ENCODE measurements around the gene MET.

The MET gene

GRCh38 chr7:116697152-116697551, 25.2 kb downstream of the MET start:
- no peak overlapping the region for H3K4me2 ChIP-seq (ENCODE audit: low read depth, low read length, poor library complexity, severe bottlenecking)
- no peak overlapping the region for H3K9ac ChIP-seq (ENCODE audit: low read length)
- no peak overlapping the region for H3K4me3 ChIP-seq (ENCODE audit: insufficient read depth, low read length, poor library complexity, severe bottlenecking)
- no peaks in the 10 kb centered on the region for H3F3A ChIP-seq (ENCODE audit: insufficient read depth)
- H3K79me2 ChIP-seq (ENCODE audit: insufficient read depth, low read length): no peaks in the 10 kb centered on the region
- H3K9me2 ChIP-seq (replicated peaks; ENCODE audit: insufficient read depth, low read length): no peaks in the 10 kb centered on the region
- H4K20me1 ChIP-seq (ENCODE audit: low read depth, low read length): no peaks in the 10 kb centered on the region
- H3K9me3 ChIP-seq (ENCODE audit: insufficient read depth, low read length): no peaks in the 10 kb centered on the region
- H2AFZ ChIP-seq (ENCODE audit: low read depth, low read length, severe bottlenecking): no peak overlapping the region
- TF ChIP-seq, protein P1, sequence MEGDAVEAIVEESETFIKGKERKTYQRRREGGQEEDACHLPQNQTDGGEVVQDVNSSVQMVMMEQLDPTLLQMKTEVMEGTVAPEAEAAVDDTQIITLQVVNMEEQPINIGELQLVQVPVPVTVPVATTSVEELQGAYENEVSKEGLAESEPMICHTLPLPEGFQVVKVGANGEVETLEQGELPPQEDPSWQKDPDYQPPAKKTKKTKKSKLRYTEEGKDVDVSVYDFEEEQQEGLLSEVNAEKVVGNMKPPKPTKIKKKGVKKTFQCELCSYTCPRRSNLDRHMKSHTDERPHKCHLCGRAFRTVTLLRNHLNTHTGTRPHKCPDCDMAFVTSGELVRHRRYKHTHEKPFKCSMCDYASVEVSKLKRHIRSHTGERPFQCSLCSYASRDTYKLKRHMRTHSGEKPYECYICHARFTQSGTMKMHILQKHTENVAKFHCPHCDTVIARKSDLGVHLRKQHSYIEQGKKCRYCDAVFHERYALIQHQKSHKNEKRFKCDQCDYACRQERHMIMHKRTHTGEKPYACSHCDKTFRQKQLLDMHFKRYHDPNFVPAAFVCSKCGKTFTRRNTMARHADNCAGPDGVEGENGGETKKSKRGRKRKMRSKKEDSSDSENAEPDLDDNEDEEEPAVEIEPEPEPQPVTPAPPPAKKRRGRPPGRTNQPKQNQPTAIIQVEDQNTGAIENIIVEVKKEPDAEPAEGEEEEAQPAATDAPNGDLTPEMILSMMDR (IDR thresholded peaks at IDR 0.05; ENCODE audit: insufficient read depth, low read length, poor library complexity, severe bottlenecking): no peak
- TF ChIP-seq EZH2phosphoT487 (conservative IDR thresholded peaks at IDR 0.05; ENCODE audit: low read length): no peak
- no peak overlapping the region for H3K27ac ChIP-seq (ENCODE audit: low read depth, low read length)
- no peaks in the 10 kb centered on the region for H3K36me3 ChIP-seq (ENCODE audit: low read length)
- no peaks in the 10 kb centered on the region for H3K27me3 ChIP-seq (ENCODE audit: low read length)

DNA sequence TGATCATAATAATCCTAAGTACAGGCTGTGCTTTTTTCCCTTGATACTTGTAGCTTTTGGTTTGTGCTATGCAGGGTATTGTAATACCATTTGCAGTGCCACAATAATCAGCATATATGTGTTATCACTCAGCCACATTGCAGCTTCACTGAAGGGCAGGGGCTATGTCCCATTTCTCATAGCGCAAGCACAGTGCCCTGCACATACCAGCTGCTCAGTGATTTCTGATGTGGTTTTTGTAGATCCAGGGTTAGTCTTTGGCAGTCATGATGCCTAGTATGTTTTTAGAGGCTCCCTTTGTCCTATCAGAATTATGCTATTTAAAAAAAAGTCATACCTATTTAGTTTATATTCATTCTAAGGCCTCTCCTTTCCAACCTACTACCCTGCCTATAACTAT, 25.8 kb downstream of the MET start:
- Histone ChIP-seq H3K9me2 (replicated peaks; ENCODE audit: insufficient read depth, low read length) (no peaks in the 10 kb centered on the region), H3K36me3 (ENCODE audit: low read length) (no peaks in the 10 kb centered on the region), H3K9me3 (ENCODE audit: insufficient read depth, low read length) (no peaks in the 10 kb centered on the region), H3F3A (ENCODE audit: insufficient read depth) (no peaks in the 10 kb centered on the region), H3K4me3 (ENCODE audit: insufficient read depth, low read length, poor library complexity, severe bottlenecking) (no peak overlapping the region), H3K79me2 (ENCODE audit: insufficient read depth, low read length) (no peaks in the 10 kb centered on the region), H3K9ac (ENCODE audit: low read length) (no peak overlapping the region), H2AFZ (ENCODE audit: low read depth, low read length, severe bottlenecking) (no peak overlapping the region), H3K4me2 (ENCODE audit: low read depth, low read length, poor library complexity, severe bottlenecking) (no peak overlapping the region), H3K27me3 (ENCODE audit: low read length) (no peaks in the 10 kb centered on the region), H3K27ac (ENCODE audit: low read depth, low read length) (no peak overlapping the region), H4K20me1 (ENCODE audit: low read depth, low read length) (no peaks in the 10 kb centered on the region)
- no peak for TF ChIP-seq EZH2phosphoT487 (conservative IDR thresholded peaks at IDR 0.05; ENCODE audit: low read length)
- TF ChIP-seq, protein P1 (IDR thresholded peaks at IDR 0.05; ENCODE audit: insufficient read depth, low read length, poor library complexity, severe bottlenecking): no peak

- Histone ChIP-seq H3K9ac (ENCODE audit: low read length) (no peak overlapping the region), H4K20me1 (ENCODE audit: low read depth, low read length) (no peaks in the 10 kb centered on the region), H3K4me2 (ENCODE audit: low read depth, low read length, poor library complexity, severe bottlenecking) (no peak overlapping the region), H3K9me2 (replicated peaks; ENCODE audit: insufficient read depth, low read length) (no peaks in the 10 kb centered on the region), H3K79me2 (ENCODE audit: insufficient read depth, low read length) (no peaks in the 10 kb centered on the region), H3K36me3 (ENCODE audit: low read length) (no peaks in the 10 kb centered on the region), H3K27ac (ENCODE audit: low read depth, low read length) (no peak overlapping the region), H3K4me3 (ENCODE audit: insufficient read depth, low read length, poor library complexity, severe bottlenecking) (no peak overlapping the region), H3F3A (ENCODE audit: insufficient read depth) (no peaks in the 10 kb centered on the region), H3K27me3 (ENCODE audit: low read length) (no peaks in the 10 kb centered on the region), H3K9me3 (ENCODE audit: insufficient read depth, low read length) (no peaks in the 10 kb centered on the region), H2AFZ (ENCODE audit: low read depth, low read length, severe bottlenecking) (no peak overlapping the region)
- no peak for TF ChIP-seq EZH2phosphoT487 (conservative IDR thresholded peaks at IDR 0.05; ENCODE audit: low read length)
- TF ChIP-seq, protein P1 (IDR thresholded peaks at IDR 0.05; ENCODE audit: insufficient read depth, low read length, poor library complexity, severe bottlenecking): no peak
Observed at GRCh38 chr7:116698396-116698795, 26.4 kb downstream of the MET start.

All from SU-DHL-6 (cell line).